ENCODE measurements around the gene TBC1D17.

The TBC1D17 gene

DNA sequence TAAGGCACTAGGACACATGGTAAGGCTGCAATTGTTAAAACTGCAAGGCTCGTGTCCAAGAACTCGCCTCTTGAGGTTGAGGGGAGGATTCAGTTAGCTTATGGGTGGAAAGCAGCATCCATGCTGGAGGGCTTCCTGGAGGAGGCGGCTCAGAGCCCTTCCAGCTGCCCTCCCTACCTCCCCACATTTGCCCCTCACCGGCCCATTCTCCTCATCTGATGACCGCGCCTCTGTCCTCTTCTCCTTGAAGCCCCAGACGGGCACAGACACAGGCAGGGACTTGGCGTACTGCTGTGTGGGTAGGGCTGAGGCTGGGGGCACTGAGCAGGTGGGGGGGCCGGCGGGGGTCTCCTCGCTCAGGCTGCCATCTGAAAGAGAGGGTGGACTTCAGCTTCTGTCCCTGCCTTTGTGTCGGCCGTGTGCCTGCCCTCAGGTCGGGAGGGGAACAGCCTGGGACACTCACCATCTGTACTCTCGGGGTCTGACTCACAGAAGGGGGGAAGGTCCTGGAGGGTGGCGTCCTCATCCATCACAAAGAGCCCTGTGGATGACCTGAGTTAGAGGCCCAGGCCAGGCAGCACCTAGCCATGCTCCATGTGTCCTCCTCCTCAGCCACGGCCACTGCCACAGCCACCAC lies 6.0 kb upstream of the TBC1D17 start:
- H3K27me3 ChIP-seq (ENCODE audit: control insufficient read depth, low read length): no peaks in the 10 kb centered on the region
- no peak overlapping the region for H3K4me3 ChIP-seq (ENCODE audit: low read length)
- TF ChIP-seq EZH2phosphoT487 (IDR thresholded peaks at IDR 0.05; ENCODE audit: borderline replicate concordance, low read length): no peak
- TF ChIP-seq, protein P1, sequence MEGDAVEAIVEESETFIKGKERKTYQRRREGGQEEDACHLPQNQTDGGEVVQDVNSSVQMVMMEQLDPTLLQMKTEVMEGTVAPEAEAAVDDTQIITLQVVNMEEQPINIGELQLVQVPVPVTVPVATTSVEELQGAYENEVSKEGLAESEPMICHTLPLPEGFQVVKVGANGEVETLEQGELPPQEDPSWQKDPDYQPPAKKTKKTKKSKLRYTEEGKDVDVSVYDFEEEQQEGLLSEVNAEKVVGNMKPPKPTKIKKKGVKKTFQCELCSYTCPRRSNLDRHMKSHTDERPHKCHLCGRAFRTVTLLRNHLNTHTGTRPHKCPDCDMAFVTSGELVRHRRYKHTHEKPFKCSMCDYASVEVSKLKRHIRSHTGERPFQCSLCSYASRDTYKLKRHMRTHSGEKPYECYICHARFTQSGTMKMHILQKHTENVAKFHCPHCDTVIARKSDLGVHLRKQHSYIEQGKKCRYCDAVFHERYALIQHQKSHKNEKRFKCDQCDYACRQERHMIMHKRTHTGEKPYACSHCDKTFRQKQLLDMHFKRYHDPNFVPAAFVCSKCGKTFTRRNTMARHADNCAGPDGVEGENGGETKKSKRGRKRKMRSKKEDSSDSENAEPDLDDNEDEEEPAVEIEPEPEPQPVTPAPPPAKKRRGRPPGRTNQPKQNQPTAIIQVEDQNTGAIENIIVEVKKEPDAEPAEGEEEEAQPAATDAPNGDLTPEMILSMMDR (IDR thresholded peaks at IDR 0.05; ENCODE audit: low read depth, low read length, poor library complexity, severe bottlenecking): no peak
- H3K9me2 ChIP-seq (replicated peaks; ENCODE audit: control insufficient read depth, low read length): no peaks in the 10 kb centered on the region
- peaks cover 39% of the 10 kb centered on the region for H3K4me1 ChIP-seq (ENCODE audit: control insufficient read depth, low read length)
- no peak overlapping the region for H3K27ac ChIP-seq (ENCODE audit: low read depth, low read length)
- H3K9me3 ChIP-seq (ENCODE audit: control insufficient read depth, insufficient read depth, low read length): no peaks in the 10 kb centered on the region
- peaks cover 11% of the 10 kb centered on the region for H3K36me3 ChIP-seq (ENCODE audit: control insufficient read depth, low read length)
- peaks cover 11% of the 10 kb centered on the region for H3F3A ChIP-seq (ENCODE audit: control insufficient read depth, insufficient read depth)
- no peak overlapping the region for H3K4me2 ChIP-seq (ENCODE audit: low read length)
- peaks cover 36% of the 10 kb centered on the region for H3K79me2 ChIP-seq (ENCODE audit: control insufficient read depth, low read length)
- H4K20me1 ChIP-seq (ENCODE audit: control insufficient read depth, insufficient read depth, low read depth, low read length): 0 out of 2 replicates have a peak, but pooled peaks cover under 1% of the 10 kb centered on the region

DNA sequence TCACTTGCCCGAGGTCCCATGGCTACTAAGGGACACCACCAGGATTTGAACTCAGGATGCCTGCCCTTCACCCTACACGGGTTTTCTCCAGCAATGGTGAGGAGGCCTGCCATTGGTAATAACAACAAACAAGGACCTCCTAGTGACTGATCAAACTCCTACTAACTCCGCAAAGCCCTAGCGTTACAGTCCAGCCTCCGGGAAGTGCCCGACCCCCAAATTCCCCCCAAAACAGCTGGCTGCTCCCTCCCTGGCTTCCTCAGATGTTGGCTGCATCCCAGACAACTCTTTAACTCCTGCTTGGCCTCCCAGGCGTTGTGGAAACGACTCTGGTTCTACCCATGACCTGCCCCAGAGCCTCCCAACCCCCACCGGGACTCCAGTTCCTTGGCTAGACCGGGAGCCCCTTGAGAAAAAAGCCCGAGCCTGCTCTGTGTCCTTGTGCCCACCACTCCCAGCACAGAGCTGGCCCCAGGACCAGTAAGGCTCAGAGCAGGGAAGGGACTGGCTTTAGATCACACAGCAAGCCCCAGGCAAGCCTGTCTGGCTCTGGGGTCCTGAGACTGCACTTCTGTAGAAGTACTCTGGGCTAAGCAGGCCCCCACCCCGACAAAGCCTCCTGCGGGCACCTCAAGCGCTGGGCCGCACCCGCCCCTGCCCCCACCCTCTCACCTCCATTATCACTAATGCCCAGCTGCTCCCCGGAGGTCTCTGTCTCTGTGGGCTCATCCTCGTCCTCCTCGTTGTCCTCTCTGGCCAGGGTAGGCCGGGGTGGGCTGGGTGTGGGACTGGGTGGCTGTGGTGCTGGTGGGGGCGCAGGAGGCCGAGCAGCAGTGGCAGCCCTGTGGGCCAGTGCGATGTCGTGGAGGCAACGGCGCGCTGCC lies 5.0 kb upstream of the TBC1D17 start:
- Histone ChIP-seq H3K4me1 (ENCODE audit: control insufficient read depth, low read length) (peaks cover 37% of the 10 kb centered on the region), H3K36me3 (ENCODE audit: control insufficient read depth, low read length) (peaks cover 10% of the 10 kb centered on the region), H3K27ac (ENCODE audit: low read depth, low read length) (no peak overlapping the region), H3K79me2 (ENCODE audit: control insufficient read depth, low read length) (peaks cover 30% of the 10 kb centered on the region), H4K20me1 (ENCODE audit: control insufficient read depth, insufficient read depth, low read depth, low read length) (no peaks in the 10 kb centered on the region), H3K9me3 (ENCODE audit: control insufficient read depth, insufficient read depth, low read length) (no peaks in the 10 kb centered on the region), H3F3A (ENCODE audit: control insufficient read depth, insufficient read depth) (peaks cover 11% of the 10 kb centered on the region), H3K9me2 (replicated peaks; ENCODE audit: control insufficient read depth, low read length) (no peaks in the 10 kb centered on the region), H3K4me3 (ENCODE audit: low read length) (no peak overlapping the region), H3K4me2 (ENCODE audit: low read length) (no peak overlapping the region), H3K27me3 (ENCODE audit: control insufficient read depth, low read length) (no peaks in the 10 kb centered on the region)
- no peak for TF ChIP-seq EZH2phosphoT487 (IDR thresholded peaks at IDR 0.05; ENCODE audit: borderline replicate concordance, low read length)
- TF ChIP-seq, protein P1 (IDR thresholded peaks at IDR 0.05; ENCODE audit: low read depth, low read length, poor library complexity, severe bottlenecking): no peak

DNA sequence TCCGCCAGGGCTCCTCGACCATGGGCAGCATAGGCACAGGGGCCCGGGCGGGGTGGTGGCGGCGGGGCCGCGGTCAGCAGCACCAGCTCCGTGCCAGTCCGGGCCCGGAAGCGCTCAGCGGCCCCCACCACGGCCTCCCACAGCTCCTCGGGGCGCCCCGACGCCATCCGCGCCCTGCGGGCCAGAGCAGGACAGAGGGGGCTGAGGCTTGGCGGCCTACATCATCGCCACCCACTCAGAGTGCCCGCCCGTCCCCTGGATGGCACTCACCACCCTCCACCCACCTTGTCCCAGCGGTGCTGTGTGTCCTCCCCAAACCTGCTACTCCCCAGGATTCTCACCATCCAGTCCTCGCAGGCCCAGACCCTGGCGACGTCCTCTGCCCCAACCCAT lies 4.4 kb upstream of the TBC1D17 start:
- no peaks in the 10 kb centered on the region for H3K9me3 ChIP-seq (ENCODE audit: control insufficient read depth, insufficient read depth, low read length)
- peaks cover 32% of the 10 kb centered on the region for H3K4me1 ChIP-seq (ENCODE audit: control insufficient read depth, low read length)
- H3K27ac ChIP-seq (ENCODE audit: low read depth, low read length): no peak overlapping the region
- no peaks in the 10 kb centered on the region for H4K20me1 ChIP-seq (ENCODE audit: control insufficient read depth, insufficient read depth, low read depth, low read length)
- H3K4me2 ChIP-seq (ENCODE audit: low read length): no peak overlapping the region
- no peaks in the 10 kb centered on the region for H3K9me2 ChIP-seq (replicated peaks; ENCODE audit: control insufficient read depth, low read length)
- H3K36me3 ChIP-seq (ENCODE audit: control insufficient read depth, low read length): peaks cover 10% of the 10 kb centered on the region
- no peaks in the 10 kb centered on the region for H3K27me3 ChIP-seq (ENCODE audit: control insufficient read depth, low read length)
- peaks cover 7% of the 10 kb centered on the region for H3F3A ChIP-seq (ENCODE audit: control insufficient read depth, insufficient read depth)
- TF ChIP-seq, protein P1 (IDR thresholded peaks at IDR 0.05; ENCODE audit: low read depth, low read length, poor library complexity, severe bottlenecking): no peak
- TF ChIP-seq EZH2phosphoT487 (IDR thresholded peaks at IDR 0.05; ENCODE audit: borderline replicate concordance, low read length): no peak
- no peak overlapping the region for H3K4me3 ChIP-seq (ENCODE audit: low read length)
- H3K79me2 ChIP-seq (ENCODE audit: control insufficient read depth, low read length): peaks cover 30% of the 10 kb centered on the region
